A673 (cell line): Measurements from ENCODE around the gene ELAVL3. TPM values are rescaled to one million over a fixed set of nuclear protein-coding genes. Genes with fewer than 3 reads are reported as not detected.
A peak's percentile ranks its signal among the peaks of the same experiment; 100 is the strongest.
"Not testable (repeated sequence)": the region's sequence is repeated elsewhere in the genome, so short reads cannot be mapped to it uniquely, and the experiment has no call there.

Experiments
- BruUV-seq: library from RNA; stranded (reverse); fragments of 400-500 nt; replicated peaks from 2 replicates; lab custom pipeline; 2021; lab: Mats Ljungman, UMichigan
- CTCF ChIA-PET: fragments of 300-600 bp; sonication (Branson Sonifier 250); formaldehyde crosslinking; loops from one replicate; lab custom pipeline; 2022; ENCODE audit warnings: antibody characterized with exemption; lab: Charles Lee
- POLR2A ChIA-PET: fragments of 300-600 bp; sonication (Branson Sonifier 250); formaldehyde crosslinking; loops from one replicate; lab custom pipeline; 2022; ENCODE audit warnings: antibody characterized with exemption; ENCODE audit not compliant: low non-redundant PET; lab: Charles Lee
- DNase-seq: peaks from one replicate; pipeline ENCODE4 v3.0.0-alpha.2; 2015; ENCODE audit warnings: low spot score
- H3K27ac ChIP-seq: fragments of 200-600 bp; sonication (generic); 2 replicates; pipeline ENCODE4 v1.5.1; 2016; ENCODE audit warnings: mixed run types, low read depth, mild to moderate bottlenecking, mixed read lengths, antibody characterized with exemption, low read length; ENCODE audit not compliant: poor library complexity, severe bottlenecking
- H3K27me3 ChIP-seq: fragments of 200-600 bp; sonication (generic); replicated peaks from 2 replicates; pipeline ENCODE4 v1.6.1; 2017; ENCODE audit warnings: mixed run types, low read depth, mild to moderate bottlenecking, mixed read lengths, antibody characterized with exemption, low read length; ENCODE audit not compliant: insufficient read depth, poor library complexity
- H3K36me3 ChIP-seq: fragments of 200-600 bp; sonication (generic); 2 replicates; pipeline ENCODE4 v1.6.1; 2016; ENCODE audit warnings: mixed run types, mild to moderate bottlenecking, mixed read lengths, antibody characterized with exemption, low read length; ENCODE audit not compliant: insufficient read depth, poor library complexity, severe bottlenecking
- H3K4me1 ChIP-seq: fragments of 200-600 bp; sonication (generic); 2 replicates; pipeline ENCODE4 v1.6.1; 2017; ENCODE audit warnings: mixed run types, mild to moderate bottlenecking, mixed read lengths, antibody characterized with exemption, low read length; ENCODE audit not compliant: insufficient read depth, poor library complexity, severe bottlenecking
- H3K4me3 ChIP-seq: fragments of 200-600 bp; sonication (generic); 2 replicates; pipeline ENCODE4 v1.5.1; 2016; ENCODE audit warnings: low read depth, mixed run types, mild to moderate bottlenecking, mixed read lengths, low read length; ENCODE audit not compliant: poor library complexity, severe bottlenecking
- H3K9me3 ChIP-seq: fragments of 200-600 bp; sonication (generic); 2 replicates; pipeline ENCODE4 v1.6.1; 2016; ENCODE audit warnings: mixed run types, low read depth, mild to moderate bottlenecking, mixed read lengths, antibody characterized with exemption, low read length; ENCODE audit not compliant: poor library complexity, severe bottlenecking
- CTCF ChIP-seq: fragments of 300-800, 200-600 bp; sonication (generic); conservative IDR thresholded peaks from 2 replicates; pipeline ENCODE4 v1.5.1; 2017; ENCODE audit warnings: low read depth, mild to moderate bottlenecking, antibody characterized with exemption, low read length, moderate library complexity, mixed read lengths
- EZH2 ChIP-seq: fragments of 200-600 bp; sonication (generic); IDR thresholded peaks from 2 replicates; pipeline ENCODE4 v1.6.1; 2017; ENCODE audit warnings: borderline replicate concordance, low read depth, mild to moderate bottlenecking, mixed read lengths, antibody characterized with exemption, low read length; ENCODE audit not compliant: poor library complexity, severe bottlenecking
- intact Hi-C: fragments of 100-400 bp; cut with micrococcal nuclease; formaldehyde crosslinking; loops from one replicate; pipeline ENCODE4 v1.10.0; 2022; ENCODE audit not compliant: unreplicated experiment
- total RNA-seq: library from RNA; stranded (reverse); gene quantifications from 2 replicates; pipeline ENCODE4 v1.2.3, GENCODE V29; 2021

Gene ELAVL3
- total RNA-seq, 1 experiment from 2014 or later: 5.3 TPM

- ChIA-PET CTCF (interaction anchor here (0.6 to 2.7 kb wide), 6 partner anchors 11 to 160 kb away, joined by 3 to 14 read pairs (median 4); no protein-coding TSS in a partner anchor), POLR2A (no interaction called here)
- Histone ChIP-seq H3K27me3 (no peaks in the 10 kb centered on the region), H3K36me3 (peaks cover 24% of the 10 kb centered on the region), H3K4me3 (peak overlapping the region; percentile 67), H3K27ac (peak overlapping the region; percentile 51), H3K4me1 (peaks cover 13% of the 10 kb centered on the region), H3K9me3 (no peaks in the 10 kb centered on the region)
- TF ChIP-seq CTCF: no peak
- no peak for TF ChIP-seq EZH2
- BruUV-seq: no TSS peak
- no peak for DNase-seq
- intact Hi-C loops: loop anchor here (5.0 kb wide), 1 partner anchor 52 kb away; the partner anchor contains the start of gene EPOR
Observed at GRCh38 chr19:11434703-11435056, 46.2 kb downstream of the ELAVL3 start.

- Histone ChIP-seq H3K4me1 (peaks cover 13% of the 10 kb centered on the region), H3K36me3 (peaks cover 19% of the 10 kb centered on the region)
- H3K4me3 ChIP-seq, DNase-seq, BruUV-seq, intact Hi-C loops, H3K9me3 ChIP-seq, POLR2A ChIA-PET, H3K27ac ChIP-seq, H3K27me3 ChIP-seq: not testable (repeated sequence)
- CTCF ChIA-PET: interaction anchor here (0.6 to 0.7 kb wide), 2 partner anchors 110 to 295 kb away, joined by 3 to 9 read pairs; no protein-coding TSS in a partner anchor
Observed at GRCh38 chr19:11433526-11433925, 47.3 kb downstream of the ELAVL3 start.

- H3K27ac ChIP-seq: no peak overlapping the region
- intact Hi-C loops: no loop called here
- CTCF ChIA-PET: interaction anchor here (0.7 kb wide), 1 partner anchor 11 kb away, joined by 4 read pairs; no protein-coding TSS in a partner anchor
- H3K9me3 ChIP-seq: no peaks in the 10 kb centered on the region
- POLR2A ChIA-PET: no interaction called here
- BruUV-seq: no TSS peak
- no peak overlapping the region for H3K4me3 ChIP-seq
- H3K36me3 ChIP-seq: no peaks in the 10 kb centered on the region
- H3K4me1 ChIP-seq: no peaks in the 10 kb centered on the region
- DNase-seq: no peak
- no peak for TF ChIP-seq EZH2
- TF ChIP-seq CTCF: no peak
- peaks cover under 1% of the 10 kb centered on the region for H3K27me3 ChIP-seq
Observed at GRCh38 chr19:11426656-11427055, 54.2 kb downstream of the ELAVL3 start.
